HepG2 (cell line): ENCODE data around the gene PRIM2.

Source experiments
- EZH2 ChIP-seq: conservative IDR thresholded peaks from 2 replicates; pipeline ENCODE4 v1.6.1; 2012; ENCODE audit warnings: mild to moderate bottlenecking, low read depth, low read length, moderate library complexity
- MTA3 ChIP-seq: sonication (generic); formaldehyde crosslinking; IDR thresholded peaks from 2 replicates; pipeline ENCODE4 v1.4.0; 2020; ENCODE audit warnings: missing genetic modification reagents

DNA sequence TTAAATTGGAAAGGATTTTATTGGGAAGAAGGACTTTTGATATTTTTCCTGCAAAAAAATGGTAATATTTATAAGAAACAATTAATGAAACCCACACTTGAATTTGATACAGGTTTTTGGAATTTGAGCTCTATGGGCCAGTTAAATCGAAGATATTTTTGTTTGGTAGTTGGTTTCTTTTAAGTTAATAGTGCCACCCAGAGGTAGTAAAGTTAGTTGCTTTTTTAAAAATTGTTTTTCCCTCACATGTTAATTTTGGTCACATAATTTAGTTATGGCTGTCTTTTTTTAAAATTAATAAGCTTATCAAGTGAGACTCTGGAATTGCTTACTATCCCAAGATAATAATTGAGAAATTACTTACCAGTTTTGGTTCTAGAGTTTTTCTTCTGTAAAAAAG is 7.1 kb downstream of the PRIM2 start:
- TF ChIP-seq MTA3 (CRISPR knock-in tag) (no peak), EZH2 (no peak)
